Esophagus squamous epithelium (tissue), 4 donors: ENCODE measurements around the gene PRODH.
"Not testable (repeated sequence)": the region's sequence is repeated elsewhere in the genome, so short reads cannot be mapped to it uniquely, and the experiment has no call there.

Experiments
- POLR2A ChIP-seq, 4 donors: fragments of 450-650 bp; IDR thresholded peaks; one replicate each; pipeline ENCODE4 v1.6.1; 2017; ENCODE audit warnings: antibody characterized with exemption in 4 of 4, mild to moderate bottlenecking in 4 of 4, moderate library complexity in 3 of 4
- TF ChIP-seq, protein P1 (sequence below), 6 experiments: fragments of 450-650 bp in 4 of 6; fragments of 200-600 bp in 2 of 6; sonication (generic) in 2 of 6; IDR thresholded peaks; one replicate each; pipeline ENCODE4 v1.5.1; 2016 to 2019; ENCODE audit warnings: antibody characterized with exemption in 6 of 6, mild to moderate bottlenecking in 4 of 6, moderate library complexity in 4 of 6

- TF ChIP-seq, protein P1, sequence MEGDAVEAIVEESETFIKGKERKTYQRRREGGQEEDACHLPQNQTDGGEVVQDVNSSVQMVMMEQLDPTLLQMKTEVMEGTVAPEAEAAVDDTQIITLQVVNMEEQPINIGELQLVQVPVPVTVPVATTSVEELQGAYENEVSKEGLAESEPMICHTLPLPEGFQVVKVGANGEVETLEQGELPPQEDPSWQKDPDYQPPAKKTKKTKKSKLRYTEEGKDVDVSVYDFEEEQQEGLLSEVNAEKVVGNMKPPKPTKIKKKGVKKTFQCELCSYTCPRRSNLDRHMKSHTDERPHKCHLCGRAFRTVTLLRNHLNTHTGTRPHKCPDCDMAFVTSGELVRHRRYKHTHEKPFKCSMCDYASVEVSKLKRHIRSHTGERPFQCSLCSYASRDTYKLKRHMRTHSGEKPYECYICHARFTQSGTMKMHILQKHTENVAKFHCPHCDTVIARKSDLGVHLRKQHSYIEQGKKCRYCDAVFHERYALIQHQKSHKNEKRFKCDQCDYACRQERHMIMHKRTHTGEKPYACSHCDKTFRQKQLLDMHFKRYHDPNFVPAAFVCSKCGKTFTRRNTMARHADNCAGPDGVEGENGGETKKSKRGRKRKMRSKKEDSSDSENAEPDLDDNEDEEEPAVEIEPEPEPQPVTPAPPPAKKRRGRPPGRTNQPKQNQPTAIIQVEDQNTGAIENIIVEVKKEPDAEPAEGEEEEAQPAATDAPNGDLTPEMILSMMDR (IDR thresholded peaks at IDR 0.05) = not testable (repeated sequence)
- TF ChIP-seq POLR2A (IDR thresholded peaks at IDR 0.05) = not testable (repeated sequence)
Measured at GRCh38 chr22:18969158-18969942, 33.3 kb upstream of the PRODH start.
